RWPE1 (cell line): ENCODE data around the gene GRIA4.
A peak's percentile ranks its signal among the peaks of the same experiment; 100 is the strongest.

Source experiments
- CTCF ChIA-PET: fragments of 350-600 bp; sonication (Branson Sonifier 250); formaldehyde crosslinking; extraction: SDS; loops from one replicate; lab custom pipeline; 2021; lab: Yijun Ruan, JAX
- POLR2A ChIA-PET: fragments of 400-600 bp; formaldehyde crosslinking; extraction: SDS; loops from one replicate; lab custom pipeline; 2020; ENCODE audit warnings: antibody characterized with exemption; ENCODE audit not compliant: low non-redundant PET; lab: Yijun Ruan, JAX
- DNase-seq: peaks from one replicate; pipeline ENCODE4 v3.0.0; 2012; ENCODE audit warnings: low spot score
- H3K27ac ChIP-seq: fragments of 450-650 bp; 2 replicates; pipeline ENCODE4 v1.5.1; 2017
- CTCF ChIP-seq: fragments of 450-650 bp; conservative IDR thresholded peaks from 2 replicates; pipeline ENCODE4 v1.5.1; 2017; ENCODE audit warnings: low read depth, mild to moderate bottlenecking

GRIA4 gene

GRCh38 chr11:105857728-105858127 is 247.9 kb downstream of the GRIA4 start:
- POLR2A ChIA-PET, result no interaction called here

DNA sequence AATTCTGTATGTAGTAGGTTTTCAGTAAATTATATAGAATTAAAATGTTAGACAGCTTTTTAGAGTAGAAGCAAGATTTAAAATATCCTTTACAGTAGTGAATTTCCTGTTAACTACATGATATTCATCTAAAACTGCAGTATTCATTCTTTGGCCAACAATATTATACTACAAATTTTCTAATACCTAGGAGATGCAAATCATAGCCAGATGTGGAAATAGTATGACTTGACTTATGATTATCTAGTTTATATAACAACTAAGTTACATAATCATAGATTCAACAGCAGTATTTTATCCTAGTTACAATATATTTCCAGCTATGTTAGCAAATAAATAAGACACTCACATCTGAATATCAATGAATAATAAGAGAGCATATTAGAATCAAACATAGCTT is 249.0 kb downstream of the GRIA4 start:
- TF ChIP-seq CTCF, result no peak
- POLR2A ChIA-PET, result no interaction called here
- no peak overlapping the region for H3K27ac ChIP-seq
- CTCF ChIA-PET, result interaction anchor here (0.5 kb wide), 1 partner anchor 274 kb away, joined by 3 read pairs; no protein-coding TSS in a partner anchor
- no peak for DNase-seq

More at GRCh38 chr11:105857728-105858127, 247.9 kb downstream of the GRIA4 start:
- TF ChIP-seq CTCF, result no peak
- DNase-seq, result no peak
- CTCF ChIA-PET, result no interaction called here
- no peak overlapping the region for H3K27ac ChIP-seq

GRCh38 chr11:105860105-105860504 is 250.2 kb downstream of the GRIA4 start:
- CTCF ChIA-PET, result no interaction called here
- TF ChIP-seq CTCF, result no peak

DNA sequence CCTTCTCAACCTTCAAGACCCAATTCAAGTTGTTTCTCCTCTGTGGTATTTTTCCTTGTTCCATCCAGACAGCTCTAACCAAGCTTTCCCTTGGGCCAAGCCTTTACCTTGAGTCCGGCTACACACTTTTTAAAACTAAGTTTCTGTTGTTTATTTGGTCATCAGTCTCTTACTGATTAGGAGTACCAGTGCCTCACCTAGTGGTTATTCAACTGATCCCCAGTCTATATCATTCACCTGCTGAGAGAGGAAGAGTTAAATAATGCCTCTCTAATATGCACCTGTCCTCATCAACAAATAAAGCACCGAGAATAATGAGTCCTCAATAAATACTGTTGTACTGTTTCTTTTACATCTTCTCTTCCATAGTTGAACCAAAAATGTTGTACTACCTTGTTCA is 251.4 kb downstream of the GRIA4 start:
- no peak for TF ChIP-seq CTCF
- no peak for DNase-seq
- POLR2A ChIA-PET, result no interaction called here
- CTCF ChIA-PET, result interaction anchor here (0.7 kb wide), 1 partner anchor 1133 kb away, joined by 3 read pairs; no protein-coding TSS in a partner anchor
- no peak overlapping the region for H3K27ac ChIP-seq

More at GRCh38 chr11:105860105-105860504, 250.2 kb downstream of the GRIA4 start:
- H3K27ac ChIP-seq, result no peak overlapping the region
- no peak for DNase-seq
- POLR2A ChIA-PET, result no interaction called here

- H3K27ac ChIP-seq, result no peak overlapping the region
- peak; percentile 69 for TF ChIP-seq CTCF
- peak; percentile 34 for DNase-seq
- POLR2A ChIA-PET, result no interaction called here
- CTCF ChIA-PET, result interaction anchor here (0.6 to 1.6 kb wide), 12 partner anchors 10 to 1935 kb away, joined by 3 to 7 read pairs (median 3); no protein-coding TSS in a partner anchor
Observed at GRCh38 chr11:105862736-105863367, 253.0 kb downstream of the GRIA4 start.

GRCh38 chr11:105863523-105863922 is 253.7 kb downstream of the GRIA4 start:
- POLR2A ChIA-PET, result no interaction called here
- CTCF ChIA-PET, result interaction anchor here (0.6 to 1.6 kb wide), 7 partner anchors 12 to 1125 kb away, joined by 3 to 7 read pairs (median 3); no protein-coding TSS in a partner anchor
- H3K27ac ChIP-seq, result no peak overlapping the region
- no peak for TF ChIP-seq CTCF
- DNase-seq, result no peak
